Cardiac fibroblast (primary cell): ENCODE data around the gene MAML2.

Source experiments
- DNase-seq, 2 donors: peaks; one replicate each; pipeline versions ENCODE4 v3.0.0 to v3.0.0-alpha.2; 2010; ENCODE audit warnings: low read depth in 2 of 2
- H3K4me3 ChIP-seq, 2 donors: replicated peaks in 1 of 2; 1 replicate in 1 of 2; 2 replicates in 1 of 2; pipeline ENCODE4 v1.5.1; 2011; ENCODE audit warnings: low read depth in 2 of 2, low read length in 2 of 2, mild to moderate bottlenecking in 2 of 2, moderate library complexity in 1 of 2
- CTCF ChIP-seq: IDR thresholded peaks from one replicate; pipeline ENCODE4 v1.5.1; 2011; ENCODE audit warnings: low read depth, mild to moderate bottlenecking, low read length, inconsistent platforms

MAML2 gene

DNA sequence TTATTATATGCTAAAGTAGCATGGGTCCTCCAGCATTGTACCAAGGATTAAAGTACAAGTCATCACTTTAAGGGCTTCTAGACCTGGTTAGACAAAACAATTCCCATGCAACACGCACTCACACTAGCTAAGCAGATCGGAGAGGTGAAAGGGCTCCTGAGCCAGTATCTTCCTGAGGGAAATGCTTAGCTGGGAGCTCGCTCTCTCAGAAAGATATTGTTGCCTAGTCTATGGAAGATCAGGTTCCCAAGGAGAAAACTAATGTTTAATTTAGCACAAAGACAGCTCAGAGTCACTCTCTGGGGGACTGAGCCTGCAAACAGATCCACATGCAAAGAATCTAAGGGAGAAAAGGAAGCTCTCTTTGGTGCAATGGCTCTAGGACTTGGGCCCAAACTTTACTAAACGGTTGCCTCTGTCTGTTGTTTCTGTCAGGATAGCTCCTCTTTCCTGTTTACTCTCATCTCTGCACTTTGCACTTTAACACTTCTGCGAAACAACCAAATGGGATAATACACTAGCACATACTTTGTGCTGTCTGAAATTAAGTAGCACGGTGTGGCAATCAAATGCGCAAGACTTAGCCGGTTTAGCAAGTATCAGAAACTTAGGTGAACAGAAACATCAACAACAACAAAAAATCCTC, 10.7 kb downstream of the MAML2 start:
- DNase-seq, result peak in 1 of 2 donors; percentile 41
- TF ChIP-seq CTCF, result no peak
- no peak overlapping the region for H3K4me3 ChIP-seq

- TF ChIP-seq CTCF, result no peak
- DNase-seq, result peak in 1 of 2 donors; percentile 51
- no peak overlapping the region for H3K4me3 ChIP-seq
Observed at GRCh38 chr11:96331699-96332116, 11.3 kb downstream of the MAML2 start.

DNA sequence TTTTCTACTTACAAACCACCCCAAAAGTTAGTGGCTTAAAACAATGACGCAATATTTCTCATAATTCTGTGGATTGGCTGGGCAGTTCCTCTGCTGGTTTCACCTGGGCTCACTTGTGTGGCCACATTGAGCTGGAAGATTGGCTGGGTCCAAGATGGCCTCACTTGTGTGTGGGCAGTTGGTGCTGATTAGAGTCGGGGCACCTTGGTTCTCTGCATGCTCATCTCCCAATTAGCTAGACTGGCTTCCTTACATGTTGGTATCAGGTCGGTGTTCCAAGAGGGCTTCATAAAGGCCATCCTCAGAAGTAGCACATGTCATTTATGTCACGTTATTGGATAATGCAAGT, 12.5 kb downstream of the MAML2 start:
- DNase-seq, result no peak
- TF ChIP-seq CTCF, result no peak
- no peak overlapping the region for H3K4me3 ChIP-seq

DNA sequence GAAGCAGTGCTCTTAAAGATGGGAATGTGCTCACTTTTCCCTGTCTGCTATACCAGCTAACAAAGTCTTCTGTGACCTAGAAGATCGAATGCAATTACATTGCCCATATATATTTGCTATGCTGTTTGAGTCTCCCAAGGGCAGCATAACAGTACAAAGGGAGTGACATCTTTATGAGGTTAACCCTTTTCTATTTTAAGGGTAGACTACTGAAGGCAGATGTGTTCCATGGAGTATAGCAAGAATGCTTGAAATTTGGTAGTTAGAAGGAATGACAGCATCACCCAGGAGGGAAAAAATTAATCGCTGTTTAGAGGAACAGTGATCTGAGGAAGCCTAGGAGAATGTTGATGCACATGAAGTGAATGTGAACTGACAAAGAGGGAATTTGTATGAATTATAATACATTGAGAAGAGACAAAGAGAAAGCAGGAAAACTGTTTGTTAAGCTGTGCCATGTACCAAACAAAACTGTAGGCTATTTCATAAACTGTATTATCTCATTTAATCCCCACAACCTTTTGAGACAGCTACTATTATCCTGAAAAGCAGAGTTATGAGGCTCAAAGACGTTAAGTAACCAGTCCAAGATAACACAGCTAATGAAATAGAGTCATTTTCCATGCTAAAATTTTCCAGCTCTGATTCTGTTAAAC, 13.0 kb downstream of the MAML2 start:
- DNase-seq, result no peak
- no peak for TF ChIP-seq CTCF
- no peak overlapping the region for H3K4me3 ChIP-seq

DNA sequence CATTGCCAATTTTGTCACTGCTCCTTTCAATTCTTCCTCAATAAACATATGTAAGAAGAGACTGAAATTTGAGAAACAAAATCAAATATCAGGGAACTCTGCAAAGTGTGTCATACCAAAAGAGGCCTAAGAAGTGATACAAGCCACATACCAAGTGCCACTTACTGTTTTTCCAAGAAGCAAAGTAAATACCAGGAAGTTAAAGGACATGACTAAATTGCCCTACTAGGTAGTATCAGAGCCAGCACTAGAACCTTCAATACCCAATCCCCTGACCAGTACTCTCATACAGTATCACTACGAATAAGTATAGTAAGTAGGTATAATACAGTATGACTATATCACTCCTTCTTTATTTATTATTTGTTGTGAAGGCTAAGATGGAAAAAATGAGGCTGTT, 13.6 kb downstream of the MAML2 start:
- peak in 1 of 2 donors; percentile 35 for DNase-seq
- no peak for TF ChIP-seq CTCF
- H3K4me3 ChIP-seq, result no peak overlapping the region

- no peak for TF ChIP-seq CTCF
- DNase-seq, result peak; percentile 34 to 65
- H3K4me3 ChIP-seq, result peak overlapping the region in 1 of 2 donors; percentile 2
Observed at GRCh38 chr11:96328395-96329010, 14.5 kb downstream of the MAML2 start.
